Measurements from ENCODE around the gene ZNF385B.
"Not testable (repeated sequence)": the region's sequence is repeated elsewhere in the genome, so short reads cannot be mapped to it uniquely, and the experiment has no call there.

Gene ZNF385B

GRCh38 chr2:179467960-179468359, 393.5 kb downstream of the ZNF385B start:
- no peak for DNase-seq

DNA sequence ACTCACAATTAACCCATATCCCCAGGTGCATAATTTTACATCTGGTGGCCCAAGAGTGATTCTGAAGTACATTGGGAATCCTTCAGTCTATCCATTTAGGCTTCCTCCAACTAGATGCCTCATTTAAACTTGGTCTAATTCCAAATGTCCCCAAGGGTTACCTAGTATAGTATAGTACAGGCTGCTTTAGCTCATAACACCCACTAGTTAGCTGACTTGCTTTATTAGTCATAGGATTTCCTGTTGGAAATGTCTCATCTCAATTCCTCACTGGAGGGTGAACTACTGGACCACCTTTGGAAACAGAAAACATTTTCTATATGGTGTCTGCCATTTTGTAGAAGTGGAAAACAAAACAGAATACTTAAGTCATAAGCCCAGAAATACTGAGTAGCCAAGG, 394.3 kb downstream of the ZNF385B start:
- no peak for DNase-seq

- no peak for DNase-seq
Measured at GRCh38 chr2:179461420-179461819, 400.0 kb downstream of the ZNF385B start.

DNA sequence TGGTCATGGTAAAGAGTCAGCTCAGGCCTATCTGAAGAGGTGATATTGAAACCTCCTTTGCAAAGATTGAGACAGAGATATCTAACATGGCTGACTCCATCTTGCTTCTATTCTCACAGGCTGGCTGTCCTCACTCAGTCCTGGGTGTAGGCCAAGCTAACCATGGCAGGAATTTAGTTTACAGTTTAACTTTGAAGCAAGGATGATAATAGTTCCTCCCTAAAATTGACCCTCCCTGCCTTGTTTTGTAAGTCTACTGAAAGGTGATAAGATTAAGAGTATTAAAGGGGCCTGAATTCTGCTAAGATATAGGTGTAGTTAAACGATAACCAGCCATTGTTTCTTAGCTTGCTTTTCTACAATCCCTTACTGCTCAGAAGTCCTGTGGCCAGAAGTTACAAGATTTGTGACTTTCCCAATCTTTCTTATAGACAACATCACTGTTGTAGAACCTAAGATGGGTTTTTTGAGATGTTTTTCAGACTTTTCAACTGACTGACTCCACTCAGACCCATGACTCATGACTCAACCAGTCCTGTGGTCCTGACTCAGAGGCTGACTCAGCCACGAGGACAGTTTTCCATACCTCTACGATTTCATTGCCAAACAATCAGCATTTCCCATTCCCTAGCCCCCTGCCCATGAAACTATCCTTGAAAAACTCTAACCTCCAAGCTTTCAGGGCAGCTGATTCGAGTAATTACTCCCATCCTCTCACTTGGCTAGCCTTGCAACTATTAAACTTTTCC, 401.1 kb downstream of the ZNF385B start:
- no peak for DNase-seq

- not testable (repeated sequence) for DNase-seq
Measured at GRCh38 chr2:179458113-179458512, 403.3 kb downstream of the ZNF385B start.

GRCh38 chr2:179455824-179456223, 405.6 kb downstream of the ZNF385B start:
- no peak for DNase-seq

DNA sequence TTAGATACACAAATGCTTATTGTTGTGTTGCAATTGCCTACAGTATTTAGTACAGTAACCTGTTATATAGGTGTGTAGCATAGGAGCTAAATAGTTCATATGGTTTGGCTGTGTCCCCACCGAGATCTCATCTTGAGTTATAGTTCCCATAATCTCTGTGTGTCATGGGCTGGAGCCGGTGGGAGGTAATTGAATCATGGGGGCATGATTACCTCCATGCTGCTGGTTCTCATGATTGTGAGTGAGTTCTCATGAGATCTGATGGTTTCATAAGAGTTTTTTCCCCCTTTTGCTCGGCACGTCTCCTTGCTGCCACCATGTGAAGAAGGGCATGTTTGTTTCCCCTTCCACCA, 406.3 kb downstream of the ZNF385B start:
- no peak for DNase-seq

- no peak for DNase-seq
Measured at GRCh38 chr2:179454443-179455171, 406.8 kb downstream of the ZNF385B start.

GRCh38 chr2:179449010-179449409, 412.4 kb downstream of the ZNF385B start:
- no peak for DNase-seq

DNA sequence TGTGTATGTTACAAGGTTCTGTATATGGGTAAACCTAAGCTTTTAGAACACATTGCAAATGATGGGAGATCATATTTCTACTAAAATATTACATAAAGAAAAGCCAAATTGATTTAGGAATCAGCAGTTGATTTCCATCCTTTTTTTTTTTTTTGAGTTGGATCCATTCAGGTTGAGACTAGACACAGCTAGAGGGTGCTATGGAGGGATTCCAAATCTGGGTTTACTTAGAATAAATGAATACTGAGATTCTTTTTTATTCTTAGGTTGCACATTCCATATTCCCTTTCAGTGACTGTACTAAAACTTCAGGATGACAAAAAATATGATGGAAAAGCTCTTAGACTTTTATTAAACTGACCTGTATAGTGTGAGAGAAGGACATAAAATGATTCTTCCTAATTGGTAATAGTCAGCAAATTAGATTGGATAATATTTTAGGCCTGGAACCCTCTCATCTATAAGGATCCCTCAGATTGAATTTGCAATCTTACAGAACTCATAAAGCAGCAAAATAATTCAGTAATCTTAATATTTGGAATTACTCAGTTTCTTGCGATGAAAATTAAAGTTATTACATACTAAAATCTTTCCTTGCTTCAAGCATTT, 413.5 kb downstream of the ZNF385B start:
- DNase-seq = no peak

GRCh38 chr2:179447421-179447820, 414.0 kb downstream of the ZNF385B start:
- no peak for DNase-seq

DNA sequence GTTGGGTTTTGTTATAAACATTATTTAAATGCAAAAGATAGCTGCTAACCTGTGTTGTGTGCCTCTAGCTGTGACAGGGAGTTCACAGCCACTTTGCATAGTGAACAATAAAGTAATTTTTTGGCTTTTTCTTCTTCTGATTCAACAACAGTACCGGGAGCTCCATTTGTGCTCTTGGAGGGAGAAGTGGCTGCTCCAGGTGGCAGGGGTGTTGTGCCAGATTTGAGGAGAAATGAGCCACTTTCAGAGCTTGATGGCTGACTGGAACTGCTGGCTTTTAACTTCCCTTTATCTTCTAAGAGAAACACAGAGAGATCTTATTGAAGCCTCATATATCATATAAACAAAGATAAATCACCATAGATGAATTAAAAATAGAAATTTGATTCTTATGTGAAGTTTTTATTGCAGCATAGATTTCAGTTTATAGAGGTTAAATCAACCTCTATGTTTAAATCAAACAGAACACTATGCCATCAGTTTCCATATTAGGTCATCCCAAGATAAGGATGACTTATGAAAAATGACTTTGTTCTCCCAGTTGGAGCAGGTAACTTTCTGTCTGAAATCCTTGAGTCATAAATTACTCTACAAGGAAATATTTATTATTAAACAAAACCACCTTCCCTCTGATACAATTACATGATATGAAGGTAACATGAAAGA, 414.8 kb downstream of the ZNF385B start:
- DNase-seq = no peak

- no peak for DNase-seq
Measured at GRCh38 chr2:179444056-179444455, 417.4 kb downstream of the ZNF385B start.

GRCh38 chr2:179443180-179443579, 418.2 kb downstream of the ZNF385B start:
- DNase-seq = no peak

DNA sequence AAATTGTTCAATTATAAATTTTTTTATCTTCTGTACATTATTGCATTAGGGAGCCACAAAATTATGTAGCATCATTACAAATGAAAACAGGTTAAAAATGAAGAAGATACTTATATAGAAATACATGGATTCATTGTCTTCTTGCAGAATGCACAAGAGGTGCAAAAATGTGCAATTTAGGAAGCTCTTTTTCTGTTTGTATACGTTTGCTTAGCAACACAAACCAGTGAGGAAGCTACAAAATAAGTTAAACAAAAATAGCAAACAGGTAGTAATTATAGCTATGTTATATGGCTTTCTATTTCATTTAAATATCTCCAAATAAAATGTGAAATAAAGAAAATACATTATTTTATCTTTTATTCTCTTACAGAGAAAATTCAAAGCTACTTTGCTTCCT, 419.2 kb downstream of the ZNF385B start:
- DNase-seq = no peak

GRCh38 chr2:179441551-179441950, 419.9 kb downstream of the ZNF385B start:
- DNase-seq = no peak

- DNase-seq = peak in 1 of 5 experiments; percentile 27
Measured at GRCh38 chr2:179440642-179441251, 420.7 kb downstream of the ZNF385B start.

- DNase-seq = no peak
Measured at GRCh38 chr2:179438654-179439053, 422.8 kb downstream of the ZNF385B start.

GRCh38 chr2:179437430-179437829, 424.0 kb downstream of the ZNF385B start:
- DNase-seq = no peak

GRCh38 chr2:179435566-179435965, 425.8 kb downstream of the ZNF385B start:
- no peak for DNase-seq

DNA sequence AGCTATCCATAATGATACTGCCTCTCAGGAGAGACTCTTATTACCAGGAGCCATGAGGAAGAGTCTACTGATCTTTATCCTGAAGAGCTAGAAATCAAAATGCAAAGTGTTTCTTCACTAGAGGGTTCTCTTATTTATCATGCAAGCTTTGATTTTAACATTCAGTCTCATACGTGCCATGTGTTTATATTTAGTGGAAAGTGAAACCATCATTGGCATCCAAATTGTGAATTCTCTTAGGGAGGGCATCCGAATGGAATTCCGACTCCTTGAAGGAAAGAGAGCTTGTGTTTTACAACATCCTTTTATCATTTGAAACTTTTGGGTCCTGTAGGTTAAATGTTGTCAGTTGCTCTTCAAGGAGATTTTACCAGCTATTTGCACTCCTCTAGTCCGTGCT, 426.4 kb downstream of the ZNF385B start:
- no peak for DNase-seq

GRCh38 chr2:179434357-179434756, 427.1 kb downstream of the ZNF385B start:
- DNase-seq = no peak

- no peak for DNase-seq
Measured at GRCh38 chr2:179432751-179433150, 428.7 kb downstream of the ZNF385B start.

All from T-helper 2 cell (primary cell).